Activated CD4-positive, CD25-positive, alpha-beta regulatory T cell treated with anti-CD3 and anti-CD28 coated beads, Interleukin-2, amount 50 U/mL, for 72 hours (primary cell): ENCODE measurements around the gene MRC2.
"Not testable (repeated sequence)": the region's sequence is repeated elsewhere in the genome, so short reads cannot be mapped to it uniquely, and the experiment has no call there.

Experiments
- DNase-seq: peaks from one replicate; pipeline ENCODE4 v3.0.0; 2021

The MRC2 gene

DNA sequence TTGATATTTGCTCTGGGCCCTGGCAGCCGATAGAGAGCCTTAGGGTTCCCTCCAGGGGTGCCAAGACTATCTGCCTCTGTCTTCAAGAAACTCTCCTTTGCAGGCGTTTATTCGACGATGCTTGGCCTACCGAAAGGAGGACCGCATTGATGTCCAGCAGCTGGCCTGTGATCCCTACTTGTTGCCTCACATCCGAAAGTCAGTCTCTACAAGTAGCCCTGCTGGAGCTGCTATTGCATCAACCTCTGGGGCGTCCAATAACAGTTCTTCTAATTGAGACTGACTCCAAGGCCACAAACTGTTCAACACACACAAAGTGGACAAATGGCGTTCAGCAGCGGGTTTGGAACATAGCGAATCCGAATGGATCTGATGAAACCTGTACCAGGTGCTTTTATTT is 15.2 kb upstream of the MRC2 start:
- DNase-seq = not testable (repeated sequence)

DNA sequence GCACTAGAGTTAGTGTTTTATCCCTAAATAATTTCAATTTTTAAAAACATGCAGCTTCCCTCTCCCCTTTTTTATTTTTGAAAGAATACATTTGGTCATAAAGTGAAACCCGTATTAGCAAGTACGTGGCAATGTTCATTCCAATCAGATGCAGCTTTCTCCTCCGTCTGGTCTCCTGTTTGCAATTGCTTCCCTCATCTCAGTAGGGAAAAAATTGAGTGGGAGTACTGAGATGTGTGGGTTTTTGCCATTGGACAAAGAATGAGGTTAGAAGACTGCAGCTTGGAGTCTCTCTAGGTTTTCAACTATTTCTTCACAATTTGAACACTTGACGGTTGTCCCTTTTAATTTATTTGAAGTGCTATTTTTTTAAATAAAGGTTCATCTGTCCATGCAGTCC is 14.4 kb upstream of the MRC2 start:
- DNase-seq = not testable (repeated sequence)

- DNase-seq = no peak
Observed at GRCh38 chr17:62614142-62614541, 13.3 kb upstream of the MRC2 start.

DNA sequence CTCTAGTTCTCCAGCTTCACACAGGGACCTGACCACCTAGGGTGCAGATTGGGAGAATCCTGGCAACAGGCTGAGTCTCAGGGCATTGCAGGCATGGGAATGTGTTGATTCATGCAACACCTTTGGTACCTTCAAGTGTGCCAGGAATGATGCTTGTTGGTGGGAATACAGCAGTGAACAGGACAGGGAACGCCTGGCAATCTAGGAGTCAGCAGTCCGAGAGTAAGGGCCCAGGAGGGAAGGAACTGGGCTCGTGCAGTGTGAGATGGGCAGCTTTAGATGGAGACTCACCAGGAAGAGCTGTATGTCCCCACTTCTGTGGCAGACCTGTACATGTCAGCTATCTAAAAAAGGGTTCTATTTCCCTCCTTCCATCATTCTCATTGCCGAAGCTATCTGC is 12.0 kb upstream of the MRC2 start:
- no peak for DNase-seq

DNA sequence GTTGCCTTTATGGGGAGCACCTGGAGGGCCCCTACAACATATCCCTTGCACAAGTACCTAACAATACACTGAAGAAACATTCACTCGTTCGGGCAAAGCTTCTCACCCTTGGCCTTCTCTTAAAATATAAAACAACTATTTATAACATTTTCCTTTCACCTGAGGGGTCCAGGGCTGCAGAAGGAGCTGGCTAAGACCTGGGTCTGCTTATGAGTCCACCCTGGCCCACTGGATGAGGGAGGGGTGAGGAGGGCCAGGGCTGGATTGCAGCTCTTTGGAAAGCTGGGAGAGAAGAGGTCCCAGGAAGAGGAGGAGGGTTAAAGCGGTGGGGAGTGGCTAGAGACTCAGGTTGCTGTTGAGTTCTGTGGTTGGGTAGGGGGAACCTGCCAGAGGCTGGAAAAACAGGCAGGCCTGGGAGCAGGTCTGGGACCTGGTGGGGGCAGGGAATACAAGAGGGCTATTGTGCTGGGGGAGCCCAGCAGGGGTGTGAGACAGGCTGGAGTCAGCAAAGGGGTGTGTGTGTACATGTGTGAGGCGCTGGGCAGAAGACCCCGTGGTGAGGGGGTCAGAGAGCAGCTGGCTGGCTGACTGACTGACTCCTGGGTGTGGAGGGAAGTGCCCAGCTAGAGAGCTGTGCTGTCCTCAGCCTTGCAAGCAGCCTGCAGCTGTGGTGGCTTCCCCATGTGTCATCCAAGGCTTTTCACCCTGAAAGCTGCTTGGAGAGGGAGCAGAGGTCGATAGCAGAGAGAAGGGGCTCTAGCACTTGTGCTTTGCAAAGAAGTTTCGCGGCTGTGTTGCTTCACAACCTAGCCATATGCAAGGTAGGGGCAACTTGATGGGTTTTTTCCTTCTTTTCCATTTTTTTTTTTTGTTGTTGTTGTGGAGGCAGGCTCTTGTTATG is 10.2 kb upstream of the MRC2 start:
- DNase-seq = no peak

DNA sequence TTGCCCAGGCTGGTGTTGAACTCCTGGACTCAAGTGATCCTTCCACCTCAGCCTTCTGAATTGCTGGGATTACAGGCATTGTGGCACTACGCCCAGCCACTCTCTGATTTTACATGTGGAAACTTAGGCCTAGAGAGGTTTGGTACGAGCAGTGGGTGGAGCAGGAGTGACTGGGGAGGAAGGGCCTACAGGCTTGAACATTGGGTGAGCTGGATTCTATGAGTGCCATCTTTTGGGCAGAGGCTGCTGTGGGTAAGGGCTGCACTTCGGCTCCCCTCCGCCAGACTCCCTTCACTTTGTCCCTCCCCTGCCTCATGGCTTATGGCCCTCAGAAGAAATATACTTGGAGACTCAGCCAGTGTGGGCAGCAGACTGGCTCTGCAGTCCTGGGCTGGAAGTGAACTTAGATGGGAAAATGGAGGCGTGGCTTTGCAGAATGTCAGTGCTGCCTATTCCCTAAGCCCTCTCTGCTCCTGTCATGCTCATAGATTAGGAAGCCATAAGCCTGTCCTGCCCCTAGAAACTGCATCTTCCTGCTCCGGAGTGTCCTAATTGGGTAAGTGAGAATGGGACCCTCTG is 9.5 kb upstream of the MRC2 start:
- DNase-seq = no peak

GRCh38 chr17:62618647-62619416 is 8.6 kb upstream of the MRC2 start:
- DNase-seq = no peak

- DNase-seq = no peak
Observed at GRCh38 chr17:62619417-62620155, 7.9 kb upstream of the MRC2 start.

GRCh38 chr17:62621223-62621622 is 6.2 kb upstream of the MRC2 start:
- DNase-seq = no peak

DNA sequence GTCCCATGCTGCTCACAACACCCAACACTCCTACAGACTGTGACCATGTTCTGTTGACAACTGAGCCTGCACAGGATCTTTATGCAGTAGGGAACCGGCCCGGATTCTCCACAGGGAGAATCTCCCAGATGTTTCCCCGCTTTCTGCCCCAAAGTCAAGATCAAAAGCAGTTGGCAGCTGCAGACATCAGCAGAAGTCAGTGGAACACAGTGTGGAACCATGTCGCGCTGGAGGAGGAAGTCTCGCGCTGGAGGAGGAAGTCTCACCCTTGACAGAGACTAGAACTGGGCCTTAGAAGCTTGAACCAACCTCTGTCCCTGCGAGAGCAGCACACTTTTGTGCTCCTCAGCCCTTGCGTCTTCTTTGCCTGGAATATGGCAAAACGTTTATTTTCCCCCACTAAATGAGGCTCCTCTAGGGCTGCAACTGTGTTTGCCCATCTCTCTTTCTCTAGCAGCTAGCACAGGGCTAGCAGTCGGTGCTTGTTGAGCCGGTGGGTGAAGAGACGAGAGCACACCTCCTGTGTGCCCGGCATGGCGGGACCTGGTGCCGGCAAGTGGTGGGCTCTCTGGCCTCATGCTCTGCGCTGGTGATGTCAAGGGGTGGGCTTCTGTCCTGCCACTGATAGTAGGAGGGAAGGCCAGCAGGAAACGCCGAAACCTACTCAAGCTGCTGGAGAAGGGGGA is 2.1 kb upstream of the MRC2 start:
- no peak for DNase-seq

GRCh38 chr17:62625870-62626200 is 1.6 kb upstream of the MRC2 start:
- no peak for DNase-seq

DNA sequence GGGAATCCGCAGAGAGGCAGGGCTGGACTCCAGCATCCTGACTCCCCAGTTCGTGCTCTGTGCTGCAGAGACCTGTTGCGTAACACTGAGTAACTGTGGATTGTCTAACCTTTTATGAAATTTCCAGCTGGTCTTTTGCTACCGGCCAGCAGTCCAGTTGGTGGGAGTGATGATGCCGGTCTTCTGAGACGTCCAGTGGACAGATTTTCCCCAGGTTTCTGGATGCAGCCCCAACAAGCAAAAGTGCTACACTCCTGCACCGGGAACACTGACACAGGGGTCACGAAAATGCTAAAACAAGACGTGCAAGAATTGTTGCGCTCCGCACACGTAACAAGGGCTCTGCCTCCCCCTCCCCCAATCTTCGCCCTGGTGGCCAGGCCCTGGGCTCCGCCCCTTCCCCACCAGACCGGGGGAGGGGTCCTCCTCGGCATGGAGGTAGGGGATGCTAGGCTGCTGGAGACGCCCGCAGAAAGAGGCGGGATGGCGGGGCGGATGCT is 701 bp upstream of the MRC2 start:
- no peak for DNase-seq

DNA sequence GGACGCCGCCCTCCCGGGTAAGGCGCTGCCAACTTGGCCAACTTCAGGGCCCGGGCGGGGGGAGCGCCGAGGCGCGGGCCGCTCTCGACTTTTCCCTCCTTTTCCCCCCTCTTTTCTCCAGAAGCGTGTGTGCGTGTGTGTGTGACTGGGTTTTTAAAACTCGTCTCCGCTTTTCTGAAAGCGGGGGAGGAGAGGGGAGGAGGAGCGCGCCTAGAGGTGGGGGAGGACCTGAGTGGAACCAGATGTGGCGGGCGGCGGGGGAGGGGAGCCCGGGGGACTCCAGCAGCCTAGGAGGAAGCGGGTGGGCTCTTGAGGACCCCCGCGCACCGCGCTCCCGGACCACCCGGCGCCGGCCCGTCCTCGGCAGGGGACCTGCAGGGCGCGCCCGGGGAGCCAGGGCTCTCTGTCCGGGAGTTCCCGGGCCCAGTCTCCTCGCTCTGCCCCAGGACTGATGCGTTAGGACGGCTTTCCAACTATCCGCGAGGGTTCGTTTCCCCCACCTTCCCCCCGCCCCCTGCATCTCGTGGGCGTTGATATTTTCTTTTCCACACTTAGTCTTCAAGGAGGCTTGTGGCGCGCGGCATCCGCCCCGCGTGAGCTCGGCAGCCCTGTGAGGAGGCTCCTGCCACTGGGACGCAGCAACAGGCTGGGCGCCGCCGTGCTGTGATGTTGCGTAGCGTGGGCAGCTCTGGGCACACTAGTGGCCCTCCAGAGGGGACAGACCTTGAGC is 599 bp downstream of the MRC2 start:
- no peak for DNase-seq

GRCh38 chr17:62628831-62629555 is 1.5 kb downstream of the MRC2 start:
- no peak for DNase-seq

GRCh38 chr17:62629556-62630364 is 2.3 kb downstream of the MRC2 start:
- no peak for DNase-seq

- DNase-seq = no peak
Observed at GRCh38 chr17:62630365-62631085, 3.1 kb downstream of the MRC2 start.

GRCh38 chr17:62631086-62631935 is 3.8 kb downstream of the MRC2 start:
- no peak for DNase-seq
